ENCODE data around the gene ABCG5. TPM values are rescaled to one million over a fixed set of nuclear protein-coding genes. Genes with fewer than 3 reads are reported as not detected.

Gene ABCG5
- total RNA-seq, 2 donors from 2014 or later, result not detected

GRCh38 chr2:43812006-43812405 lies 26.6 kb downstream of the ABCG5 start:
- H3K4me1 Mint-ChIP-seq, result no peaks in the 10 kb centered on the region
- no peaks in the 10 kb centered on the region for H3K36me3 Mint-ChIP-seq (ENCODE audit: low read depth)
- ATAC-seq (no peak), DNase-seq (no peak)
- no peak overlapping the region for H3K4me3 Mint-ChIP-seq
- no peaks in the 10 kb centered on the region for H3K9me3 ChIP-seq (ENCODE audit: control insufficient read depth, low read length, poor library complexity, severe bottlenecking)
- H3K27me3 Mint-ChIP-seq, result no peaks in the 10 kb centered on the region
- H3K27ac Mint-ChIP-seq, result no peak overlapping the region

- no peak for DNase-seq
- H3K36me3 Mint-ChIP-seq (ENCODE audit: low read depth), result no peaks in the 10 kb centered on the region
- no peak for ATAC-seq
- no peaks in the 10 kb centered on the region for H3K9me3 ChIP-seq (ENCODE audit: control insufficient read depth, low read length, poor library complexity, severe bottlenecking)
- no peaks in the 10 kb centered on the region for H3K4me1 Mint-ChIP-seq
- no peaks in the 10 kb centered on the region for H3K27me3 Mint-ChIP-seq
- H3K4me3 Mint-ChIP-seq, result no peak overlapping the region
- H3K27ac Mint-ChIP-seq, result no peak overlapping the region
Observed at GRCh38 chr2:43810888-43811287, 27.8 kb downstream of the ABCG5 start.

- ATAC-seq, result no peak
- H3K4me1 Mint-ChIP-seq, result no peaks in the 10 kb centered on the region
- no peaks in the 10 kb centered on the region for H3K36me3 Mint-ChIP-seq (ENCODE audit: low read depth)
- no peak for DNase-seq
- no peak overlapping the region for H3K27ac Mint-ChIP-seq
- H3K4me3 Mint-ChIP-seq, result no peak overlapping the region
- no peaks in the 10 kb centered on the region for H3K9me3 ChIP-seq (ENCODE audit: control insufficient read depth, low read length, poor library complexity, severe bottlenecking)
- H3K27me3 Mint-ChIP-seq, result no peaks in the 10 kb centered on the region
Observed at GRCh38 chr2:43810452-43810851, 28.2 kb downstream of the ABCG5 start.

GRCh38 chr2:43806719-43807031 lies 32.0 kb downstream of the ABCG5 start:
- ATAC-seq (no peak), DNase-seq (no peak)
- H3K27ac Mint-ChIP-seq, result no peak overlapping the region
- no peaks in the 10 kb centered on the region for H3K27me3 Mint-ChIP-seq
- H3K9me3 ChIP-seq (ENCODE audit: control insufficient read depth, low read length, poor library complexity, severe bottlenecking), result no peaks in the 10 kb centered on the region
- H3K4me3 Mint-ChIP-seq, result no peak overlapping the region
- peaks cover 2% of the 10 kb centered on the region for H3K36me3 Mint-ChIP-seq (ENCODE audit: low read depth)
- no peaks in the 10 kb centered on the region for H3K4me1 Mint-ChIP-seq

- Mint-ChIP-seq H3K27me3 (no peaks in the 10 kb centered on the region), H3K4me3 (no peak overlapping the region), H3K36me3 (ENCODE audit: low read depth) (peaks cover 4% of the 10 kb centered on the region), H3K4me1 (peaks cover 2% of the 10 kb centered on the region), H3K27ac (no peak overlapping the region)
- no peaks in the 10 kb centered on the region for H3K9me3 ChIP-seq (ENCODE audit: control insufficient read depth, low read length, poor library complexity, severe bottlenecking)
- no peak for ATAC-seq
- no peak for DNase-seq
Observed at GRCh38 chr2:43803113-43803512, 35.5 kb downstream of the ABCG5 start.

- H3K4me3 Mint-ChIP-seq, result no peak overlapping the region
- H3K36me3 Mint-ChIP-seq (ENCODE audit: low read depth), result peaks cover 4% of the 10 kb centered on the region
- peaks cover 2% of the 10 kb centered on the region for H3K4me1 Mint-ChIP-seq
- H3K9me3 ChIP-seq (ENCODE audit: control insufficient read depth, low read length, poor library complexity, severe bottlenecking), result no peaks in the 10 kb centered on the region
- H3K27me3 Mint-ChIP-seq, result no peaks in the 10 kb centered on the region
- ATAC-seq (no peak), DNase-seq (no peak)
- H3K27ac Mint-ChIP-seq, result no peak overlapping the region
Observed at GRCh38 chr2:43802135-43802534, 36.5 kb downstream of the ABCG5 start.

- H3K36me3 Mint-ChIP-seq (ENCODE audit: low read depth), result peaks cover 4% of the 10 kb centered on the region
- H3K27me3 Mint-ChIP-seq, result no peaks in the 10 kb centered on the region
- H3K9me3 ChIP-seq (ENCODE audit: control insufficient read depth, low read length, poor library complexity, severe bottlenecking), result no peaks in the 10 kb centered on the region
- no peak overlapping the region for H3K4me3 Mint-ChIP-seq
- peak overlapping the region; percentile 45 for H3K27ac Mint-ChIP-seq
- H3K4me1 Mint-ChIP-seq, result peaks cover 2% of the 10 kb centered on the region
- no peak for DNase-seq
- no peak for ATAC-seq
Observed at GRCh38 chr2:43800894-43801293, 37.7 kb downstream of the ABCG5 start.

- Mint-ChIP-seq H3K4me1 (peaks cover 2% of the 10 kb centered on the region), H3K27me3 (no peaks in the 10 kb centered on the region), H3K36me3 (ENCODE audit: low read depth) (peaks cover 2% of the 10 kb centered on the region), H3K4me3 (no peak overlapping the region), H3K27ac (no peak overlapping the region)
- H3K9me3 ChIP-seq (ENCODE audit: control insufficient read depth, low read length, poor library complexity, severe bottlenecking), result no peaks in the 10 kb centered on the region
- DNase-seq, result no peak
- ATAC-seq, result no peak
Observed at GRCh38 chr2:43798300-43798699, 40.3 kb downstream of the ABCG5 start.

- ATAC-seq, result no peak
- no peak overlapping the region for H3K27ac Mint-ChIP-seq
- peaks cover 2% of the 10 kb centered on the region for H3K4me1 Mint-ChIP-seq
- peaks cover 1% of the 10 kb centered on the region for H3K36me3 Mint-ChIP-seq (ENCODE audit: low read depth)
- no peaks in the 10 kb centered on the region for H3K9me3 ChIP-seq (ENCODE audit: control insufficient read depth, low read length, poor library complexity, severe bottlenecking)
- no peak overlapping the region for H3K4me3 Mint-ChIP-seq
- H3K27me3 Mint-ChIP-seq, result no peaks in the 10 kb centered on the region
- no peak for DNase-seq
Observed at GRCh38 chr2:43796206-43796605, 42.4 kb downstream of the ABCG5 start.

- H3K4me1 Mint-ChIP-seq, result peaks cover 2% of the 10 kb centered on the region
- DNase-seq, result no peak
- no peaks in the 10 kb centered on the region for H3K36me3 Mint-ChIP-seq (ENCODE audit: low read depth)
- no peak overlapping the region for H3K4me3 Mint-ChIP-seq
- H3K27ac Mint-ChIP-seq, result no peak overlapping the region
- no peak for ATAC-seq
- H3K27me3 Mint-ChIP-seq, result no peaks in the 10 kb centered on the region
- no peaks in the 10 kb centered on the region for H3K9me3 ChIP-seq (ENCODE audit: control insufficient read depth, low read length, poor library complexity, severe bottlenecking)
Observed at GRCh38 chr2:43794956-43795355, 43.7 kb downstream of the ABCG5 start.

GRCh38 chr2:43792653-43793052 lies 46.0 kb downstream of the ABCG5 start:
- ATAC-seq (no peak), DNase-seq (no peak)
- no peak overlapping the region for H3K27ac Mint-ChIP-seq
- no peaks in the 10 kb centered on the region for H3K27me3 Mint-ChIP-seq
- H3K9me3 ChIP-seq (ENCODE audit: control insufficient read depth, low read length, poor library complexity, severe bottlenecking), result no peaks in the 10 kb centered on the region
- H3K36me3 Mint-ChIP-seq (ENCODE audit: low read depth), result no peaks in the 10 kb centered on the region
- no peak overlapping the region for H3K4me3 Mint-ChIP-seq
- no peaks in the 10 kb centered on the region for H3K4me1 Mint-ChIP-seq

GRCh38 chr2:43791035-43791765 lies 47.4 kb downstream of the ABCG5 start:
- H3K9me3 ChIP-seq (ENCODE audit: control insufficient read depth, low read length, poor library complexity, severe bottlenecking), result no peaks in the 10 kb centered on the region
- Mint-ChIP-seq H3K27ac (no peak overlapping the region), H3K4me1 (no peaks in the 10 kb centered on the region), H3K27me3 (no peaks in the 10 kb centered on the region), H3K36me3 (ENCODE audit: low read depth) (no peaks in the 10 kb centered on the region), H3K4me3 (no peak overlapping the region)
- DNase-seq (no peak), ATAC-seq (no peak)

- no peaks in the 10 kb centered on the region for H3K9me3 ChIP-seq (ENCODE audit: control insufficient read depth, low read length, poor library complexity, severe bottlenecking)
- Mint-ChIP-seq H3K4me1 (no peaks in the 10 kb centered on the region), H3K27ac (no peak overlapping the region), H3K4me3 (no peak overlapping the region), H3K27me3 (no peaks in the 10 kb centered on the region), H3K36me3 (ENCODE audit: low read depth) (no peaks in the 10 kb centered on the region)
- ATAC-seq (no peak), DNase-seq (no peak)
Observed at GRCh38 chr2:43790147-43790546, 48.5 kb downstream of the ABCG5 start.

GRCh38 chr2:43788646-43789045 lies 50.0 kb downstream of the ABCG5 start:
- Mint-ChIP-seq H3K27me3 (no peaks in the 10 kb centered on the region), H3K4me3 (no peak overlapping the region), H3K4me1 (no peaks in the 10 kb centered on the region), H3K36me3 (ENCODE audit: low read depth) (no peaks in the 10 kb centered on the region), H3K27ac (no peak overlapping the region)
- H3K9me3 ChIP-seq (ENCODE audit: control insufficient read depth, low read length, poor library complexity, severe bottlenecking), result no peaks in the 10 kb centered on the region
- ATAC-seq, result no peak
- no peak for DNase-seq

All from T-helper 17 cell (primary cell).